Liver (tissue), 2 donors: ENCODE data around the gene COPB2.

Experiments
- CTCF ChIP-seq: fragments of 150-350 bp; IDR thresholded peaks from 2 replicates; pipeline ENCODE4 v1.5.1; 2017; ENCODE audit warnings: improper control_type of control experiment, low read depth, low read length; ENCODE audit not compliant: missing input control
- MAX ChIP-seq: IDR thresholded peaks from 2 replicates; pipeline ENCODE4 v1.6.1; 2016; ENCODE audit warnings: antibody characterized with exemption
- donor health status: healthy.

DNA sequence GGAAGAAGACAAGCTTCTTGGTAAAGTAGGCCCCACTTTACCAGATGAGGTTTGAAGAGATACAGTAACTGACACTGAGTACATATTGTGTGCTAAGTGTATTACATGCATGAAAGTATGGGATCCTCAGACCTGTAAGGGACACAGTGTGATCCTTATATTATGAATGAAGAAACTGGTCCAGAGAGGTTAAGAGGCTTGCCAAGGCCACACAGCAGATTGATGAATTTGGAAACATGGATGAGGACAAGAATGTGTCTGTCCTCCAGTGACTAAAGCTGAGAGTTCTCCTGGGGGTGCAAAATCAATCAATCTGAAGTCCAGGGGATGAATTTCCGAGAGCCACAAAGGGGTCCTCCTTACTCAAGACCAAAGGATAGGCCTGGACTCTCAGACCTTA is 77.0 kb downstream of the COPB2 start:
- TF ChIP-seq CTCF = no peak
- TF ChIP-seq MAX = no peak
